Caco-2 (cell line): Measurements from ENCODE around the gene NELFCD. TPM values are rescaled to one million over a fixed set of nuclear protein-coding genes. Genes with fewer than 3 reads are reported as not detected.

Experiments used
- BruUV-seq: library from RNA; stranded (reverse); fragments of 400-500 nt; replicated peaks from 2 replicates; lab custom pipeline; 2021; lab: Mats Ljungman, UMichigan
- CTCF ChIA-PET: fragments of 300-600 bp; sonication (Branson Sonifier 250); formaldehyde crosslinking; loops from one replicate; lab custom pipeline; 2022; ENCODE audit warnings: antibody characterized with exemption; lab: Charles Lee
- POLR2A ChIA-PET: fragments of 300-600 bp; sonication (Branson Sonifier 250); formaldehyde crosslinking; loops from one replicate; lab custom pipeline; 2022; ENCODE audit warnings: antibody characterized with exemption; lab: Charles Lee
- DNase-seq, 2 experiments: peaks; one replicate each; pipeline versions ENCODE4 v3.0.0 to v3.0.0-alpha.2; 2020 to 2022
- H3K27me3 ChIP-seq: replicated peaks from 2 replicates; pipeline ENCODE4 v1.6.0; 2011; ENCODE audit warnings: low read length; ENCODE audit not compliant: control insufficient read depth, insufficient read depth
- H3K36me3 ChIP-seq: 2 replicates; pipeline ENCODE4 v1.5.1; 2011; ENCODE audit warnings: low read length; ENCODE audit not compliant: control insufficient read depth, insufficient read depth
- H3K4me1 ChIP-seq: fragments of 250-450 bp; sonication (Bioruptor Pico); 2 replicates; pipeline ENCODE4 v1.5.1; 2020; ENCODE audit warnings: mild to moderate bottlenecking
- H3K4me3 ChIP-seq: 2 replicates; pipeline ENCODE4 v1.5.1; 2011; ENCODE audit warnings: low read depth, mild to moderate bottlenecking, control low read depth, low read length
- H3K9me3 ChIP-seq: fragments of 250-450 bp; sonication (Bioruptor Pico); 2 replicates; pipeline ENCODE4 v1.5.1; 2020; ENCODE audit warnings: mild to moderate bottlenecking, moderate library complexity
- H3K27ac Mint-ChIP-seq: one replicate; pipeline ENCODE4 v1.8.0; 2022; ENCODE audit warnings: mixed read lengths; ENCODE audit not compliant: unreplicated experiment
- H3K27me3 Mint-ChIP-seq: one replicate; pipeline ENCODE4 v1.8.0; 2022; ENCODE audit warnings: mixed read lengths; ENCODE audit not compliant: insufficient read depth, unreplicated experiment
- H3K36me3 Mint-ChIP-seq: one replicate; pipeline ENCODE4 v1.8.0; 2022; ENCODE audit warnings: mild to moderate bottlenecking, mixed read lengths; ENCODE audit not compliant: insufficient read depth, unreplicated experiment
- H3K4me1 Mint-ChIP-seq: one replicate; pipeline ENCODE4 v1.8.0; 2022; ENCODE audit warnings: low read depth, mixed read lengths; ENCODE audit not compliant: unreplicated experiment
- H3K4me3 Mint-ChIP-seq: one replicate; pipeline ENCODE4 v1.8.0; 2022; ENCODE audit warnings: mild to moderate bottlenecking, moderate library complexity, mixed read lengths; ENCODE audit not compliant: unreplicated experiment
- H3K9me3 Mint-ChIP-seq: one replicate; pipeline ENCODE4 v1.8.0; 2022; ENCODE audit warnings: mixed read lengths; ENCODE audit not compliant: unreplicated experiment
- CTCF ChIP-seq, 2 experiments: fragments of 200-600 bp in 1 of 2; IDR thresholded peaks; 1 replicate in 1 of 2; 2 replicates in 1 of 2; pipeline versions ENCODE4 v1.5.1 to v1.8.0; 2011 to 2022; ENCODE audit warnings: antibody characterized with exemption in 1 of 2, control low read depth in 1 of 2, inconsistent platforms in 1 of 2, low read depth in 1 of 2, low read length in 1 of 2, mild to moderate bottlenecking in 1 of 2, moderate library complexity in 1 of 2; ENCODE audit not compliant: insufficient read depth in 1 of 2, severe bottlenecking in 1 of 2, unreplicated experiment in 1 of 2
- intact Hi-C: fragments of 100-400 bp; cut with micrococcal nuclease; formaldehyde crosslinking; loops from one replicate; pipeline ENCODE4 v1.10.0; 2022; ENCODE audit not compliant: unreplicated experiment
- total RNA-seq: library from RNA; stranded (reverse); gene quantifications from 2 replicates; pipeline ENCODE4 v1.2.3, GENCODE V29; 2022

Gene NELFCD
- total RNA-seq, 1 experiment from 2014 or later, result 230 TPM

- Mint-ChIP-seq H3K36me3 (peaks cover 86% of the 10 kb centered on the region), H3K27ac (no peak overlapping the region), H3K4me3 (no peak overlapping the region), H3K9me3 (no peaks in the 10 kb centered on the region), H3K27me3 (no peaks in the 10 kb centered on the region), H3K4me1 (peaks cover 12% of the 10 kb centered on the region)
- no peak overlapping the region for H3K4me3 ChIP-seq
- H3K36me3 ChIP-seq, result peaks cover 19% of the 10 kb centered on the region
- no peaks in the 10 kb centered on the region for H3K27me3 ChIP-seq
- TF ChIP-seq CTCF (IDR thresholded peaks at IDR 0.05; ENCODE audit: insufficient read depth in 1 of 2, low read depth in 1 of 2, low read length in 1 of 2, severe bottlenecking in 1 of 2, unreplicated experiment in 1 of 2), result no peak
- no peaks in the 10 kb centered on the region for H3K9me3 ChIP-seq
- intact Hi-C loops, result no loop called here
- ChIA-PET CTCF (no interaction called here), POLR2A (no interaction called here)
- BruUV-seq, result no TSS peak
- no peaks in the 10 kb centered on the region for H3K4me1 ChIP-seq
- peak in 1 of 2 experiments; percentile 31 for DNase-seq
Measured at GRCh38 chr20:58987790-58988564, 6.9 kb downstream of the NELFCD start.

DNA sequence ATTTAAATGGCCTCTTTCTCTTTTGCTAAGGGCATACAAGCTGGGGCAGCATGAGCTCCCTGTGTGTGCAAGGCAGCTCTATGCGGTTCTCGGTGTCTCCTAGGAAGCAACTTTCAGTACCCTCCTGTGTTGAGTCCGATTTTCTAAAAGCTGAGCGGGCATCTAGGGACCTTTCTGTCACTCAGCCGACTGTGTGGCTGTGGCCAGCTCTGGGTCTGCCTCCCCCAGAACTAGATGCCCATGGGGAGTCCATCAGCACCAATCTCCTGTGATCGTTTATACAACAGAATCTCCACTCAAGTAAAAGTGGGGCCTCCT lies 7.5 kb downstream of the NELFCD start:
- peak in 1 of 2 experiments; percentile 33 for DNase-seq
- Histone ChIP-seq H3K4me3 (no peak overlapping the region), H3K9me3 (no peaks in the 10 kb centered on the region), H3K36me3 (peaks cover 22% of the 10 kb centered on the region), H3K27me3 (no peaks in the 10 kb centered on the region), H3K4me1 (no peaks in the 10 kb centered on the region)
- POLR2A ChIA-PET, result no interaction called here
- CTCF ChIA-PET, result no interaction called here
- Mint-ChIP-seq H3K4me1 (peaks cover 12% of the 10 kb centered on the region), H3K27me3 (no peaks in the 10 kb centered on the region), H3K9me3 (no peaks in the 10 kb centered on the region), H3K4me3 (no peak overlapping the region), H3K36me3 (peaks cover 92% of the 10 kb centered on the region), H3K27ac (no peak overlapping the region)
- TF ChIP-seq CTCF (IDR thresholded peaks at IDR 0.05; ENCODE audit: insufficient read depth in 1 of 2, low read depth in 1 of 2, low read length in 1 of 2, severe bottlenecking in 1 of 2, unreplicated experiment in 1 of 2), result no peak
- intact Hi-C loops, result no loop called here
- BruUV-seq, result no TSS peak

- Histone ChIP-seq H3K4me1 (no peaks in the 10 kb centered on the region), H3K27me3 (no peaks in the 10 kb centered on the region), H3K36me3 (peaks cover 24% of the 10 kb centered on the region), H3K4me3 (no peak overlapping the region), H3K9me3 (no peaks in the 10 kb centered on the region)
- BruUV-seq, result no TSS peak
- intact Hi-C loops, result no loop called here
- H3K27me3 Mint-ChIP-seq, result no peaks in the 10 kb centered on the region
- no peak overlapping the region for H3K4me3 Mint-ChIP-seq
- ChIA-PET POLR2A (no interaction called here), CTCF (no interaction called here)
- no peak overlapping the region for H3K27ac Mint-ChIP-seq
- peaks cover 6% of the 10 kb centered on the region for H3K4me1 Mint-ChIP-seq
- no peaks in the 10 kb centered on the region for H3K9me3 Mint-ChIP-seq
- peaks cover 92% of the 10 kb centered on the region for H3K36me3 Mint-ChIP-seq
- DNase-seq, result peak in 1 of 2 experiments; percentile 29
- TF ChIP-seq CTCF (IDR thresholded peaks at IDR 0.05; ENCODE audit: insufficient read depth in 1 of 2, low read depth in 1 of 2, low read length in 1 of 2, severe bottlenecking in 1 of 2, unreplicated experiment in 1 of 2), result no peak
Measured at GRCh38 chr20:58989196-58989595, 8.1 kb downstream of the NELFCD start.
